ENCODE data around the gene PDE10A.
"Not testable (repeated sequence)": the region's sequence is repeated elsewhere in the genome, so short reads cannot be mapped to it uniquely, and the experiment has no call there.

The PDE10A gene

DNA sequence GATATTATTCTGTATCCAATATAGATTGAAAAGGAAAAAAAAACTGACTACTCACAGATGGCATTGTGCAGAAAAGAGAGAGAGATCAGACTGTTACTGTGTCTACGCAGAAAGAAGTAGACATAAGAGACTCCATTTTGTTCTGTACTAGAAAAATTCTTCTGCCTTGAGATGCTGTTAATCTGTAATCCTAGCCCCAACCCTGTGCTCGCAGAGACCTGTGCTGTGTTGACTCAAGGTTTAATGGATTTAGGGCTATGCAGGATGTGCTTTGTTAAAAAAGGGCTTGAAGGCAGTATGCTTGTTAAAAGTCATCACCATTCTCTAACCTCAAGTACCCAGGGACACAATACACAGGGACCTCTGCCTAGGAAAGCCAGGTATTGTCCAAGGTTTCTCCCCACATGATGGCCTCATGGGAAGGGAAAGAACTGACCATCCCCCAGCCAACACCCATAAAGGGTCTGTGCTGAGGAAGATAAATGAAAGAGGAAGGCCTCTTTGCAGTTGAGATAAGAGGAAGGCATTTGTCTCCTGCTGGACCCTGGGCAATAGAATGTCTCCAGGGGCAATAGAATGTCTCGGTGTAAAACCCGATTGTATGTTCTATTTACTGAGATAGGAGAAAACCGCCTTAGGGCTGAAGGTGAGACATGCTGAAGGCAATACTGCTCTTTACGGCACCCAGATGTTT is 162.7 kb downstream of the PDE10A start:
- H3K4ac ChIP-seq (ENCODE audit: low read depth in 1 of 2, low read length in 2 of 2); H3K4me1 ChIP-seq (ENCODE audit: control insufficient read depth, insufficient read depth, low read depth, low read length); H3K36me3 ChIP-seq (ENCODE audit: control insufficient read depth in 1 of 2, insufficient read depth in 2 of 2, low read depth in 1 of 2, low read length in 2 of 2); H2BK5ac ChIP-seq (ENCODE audit: low read depth, low read length, poor library complexity, severe bottlenecking); H3K18ac ChIP-seq (ENCODE audit: low read depth in 1 of 2, low read length in 2 of 2); H4K91ac ChIP-seq (ENCODE audit: low read length); H3K9me3 ChIP-seq (ENCODE audit: control insufficient read depth, low read length); H3K27ac ChIP-seq (ENCODE audit: low read length, poor library complexity, severe bottlenecking); DNase-seq; H2BK15ac ChIP-seq (ENCODE audit: low read depth, poor library complexity, severe bottlenecking); H4K8ac ChIP-seq (ENCODE audit: low read length); H2BK12ac ChIP-seq (ENCODE audit: low read length in 2 of 2); H2BK120ac ChIP-seq (ENCODE audit: low read depth, low read length); H3K23ac ChIP-seq (ENCODE audit: low read length in 2 of 2); H3K9ac ChIP-seq (ENCODE audit: low read length); H3K14ac ChIP-seq (ENCODE audit: low read length in 2 of 2); H2AFZ ChIP-seq (ENCODE audit: low read depth, low read length); H3K4me2 ChIP-seq (ENCODE audit: low read length, poor library complexity, severe bottlenecking); H3K4me3 ChIP-seq (ENCODE audit: insufficient read depth in 1 of 2, low read depth in 1 of 2, low read length in 2 of 2); H3K27me3 ChIP-seq (ENCODE audit: control insufficient read depth in 1 of 2, insufficient read depth in 1 of 2, low read length in 2 of 2): not testable (repeated sequence)
- Histone ChIP-seq H3K79me1 (replicated peaks; ENCODE audit: low read length, poor library complexity, severe bottlenecking) (peaks cover 22% of the 10 kb centered on the region), H2AK5ac (ENCODE audit: low read length, severe bottlenecking) (peak overlapping the region; percentile 85)
- 100% methylated on average over 5 of the region's 6 CpGs for WGBS

DNA sequence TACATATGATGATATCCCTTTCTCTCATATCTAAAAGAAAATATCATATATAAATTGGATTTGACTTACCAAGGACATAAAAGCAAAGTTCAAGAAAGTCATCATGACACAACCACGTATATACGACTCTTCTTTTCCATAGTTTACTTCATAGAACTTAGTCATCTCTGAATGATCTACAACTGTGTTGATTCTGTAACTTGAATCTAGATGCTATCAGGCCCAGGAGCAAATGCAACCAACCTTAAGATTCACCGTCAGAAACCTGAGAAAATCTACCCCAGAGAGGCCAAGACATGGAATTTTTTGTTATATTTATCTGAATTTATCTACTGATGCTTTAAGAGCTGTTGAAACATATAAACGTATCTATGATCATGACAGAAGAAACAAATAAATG is 165.6 kb downstream of the PDE10A start:
- no peak overlapping the region for H2AFZ ChIP-seq (ENCODE audit: low read depth, low read length)
- no peak overlapping the region for H3K9ac ChIP-seq (ENCODE audit: low read length)
- no peak overlapping the region for H3K23ac ChIP-seq (ENCODE audit: low read length in 2 of 2)
- no peaks in the 10 kb centered on the region for H3K36me3 ChIP-seq (ENCODE audit: control insufficient read depth in 1 of 2, insufficient read depth in 2 of 2, low read depth in 1 of 2, low read length in 2 of 2)
- no peak overlapping the region for H3K14ac ChIP-seq (ENCODE audit: low read length in 2 of 2)
- no peak overlapping the region for H3K18ac ChIP-seq (ENCODE audit: low read depth in 1 of 2, low read length in 2 of 2)
- DNase-seq: no peak
- H2BK12ac ChIP-seq (ENCODE audit: low read length in 2 of 2): no peak overlapping the region
- H3K4me1 ChIP-seq (ENCODE audit: control insufficient read depth, insufficient read depth, low read depth, low read length): peaks cover 3% of the 10 kb centered on the region
- no peaks in the 10 kb centered on the region for H3K9me3 ChIP-seq (ENCODE audit: control insufficient read depth, low read length)
- H3K4ac ChIP-seq (ENCODE audit: low read depth in 1 of 2, low read length in 2 of 2): no peak overlapping the region
- no peak overlapping the region for H4K8ac ChIP-seq (ENCODE audit: low read length)
- H3K27ac ChIP-seq (ENCODE audit: low read length, poor library complexity, severe bottlenecking): no peak overlapping the region
- H2BK15ac ChIP-seq (ENCODE audit: low read depth, poor library complexity, severe bottlenecking): no peak overlapping the region
- peaks cover 18% of the 10 kb centered on the region for H3K79me1 ChIP-seq (replicated peaks; ENCODE audit: low read length, poor library complexity, severe bottlenecking)
- H3K4me2 ChIP-seq (ENCODE audit: low read length, poor library complexity, severe bottlenecking): no peak overlapping the region
- no peak overlapping the region for H3K4me3 ChIP-seq (ENCODE audit: insufficient read depth in 1 of 2, low read depth in 1 of 2, low read length in 2 of 2)
- no peak overlapping the region for H2BK120ac ChIP-seq (ENCODE audit: low read depth, low read length)
- no peak overlapping the region for H4K91ac ChIP-seq (ENCODE audit: low read length)
- WGBS: 81% methylated on average over 2 of the region's 4 CpGs
- H2BK5ac ChIP-seq (ENCODE audit: low read depth, low read length, poor library complexity, severe bottlenecking): no peak overlapping the region
- H3K27me3 ChIP-seq (ENCODE audit: control insufficient read depth in 1 of 2, insufficient read depth in 1 of 2, low read length in 2 of 2): no peaks in the 10 kb centered on the region
- H2AK5ac ChIP-seq (ENCODE audit: low read length, severe bottlenecking): no peak overlapping the region

DNA sequence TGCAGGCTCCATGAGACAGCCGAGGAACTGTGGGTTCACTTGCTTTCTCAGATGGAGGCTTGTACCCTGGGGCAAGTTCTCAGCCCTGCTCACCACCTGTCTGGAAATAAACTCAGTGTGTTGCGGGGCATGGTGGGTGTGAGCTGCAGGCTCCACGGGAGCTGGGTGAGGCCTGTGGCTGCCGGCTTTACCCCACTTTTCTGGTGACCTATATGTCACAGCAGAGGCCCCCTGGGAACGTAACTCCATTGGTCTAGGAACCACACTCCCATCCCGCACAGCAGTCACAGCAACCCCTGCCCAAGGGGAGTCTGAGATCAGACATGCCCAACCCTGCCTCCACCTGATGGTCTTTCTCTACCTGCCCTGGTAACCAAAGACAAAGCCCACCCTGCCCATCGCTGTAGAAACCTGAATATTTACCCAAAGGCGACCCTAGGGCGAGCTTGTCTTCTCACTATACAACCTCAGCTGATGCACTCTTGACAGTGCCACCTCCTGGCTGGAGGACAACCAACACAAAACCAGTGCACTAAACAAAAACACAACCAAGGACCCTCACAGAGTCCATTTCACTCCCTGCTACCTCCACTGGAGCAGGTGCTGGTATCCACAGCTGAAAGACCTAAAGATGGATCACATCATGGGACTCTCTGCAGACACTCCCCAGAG is 174.3 kb downstream of the PDE10A start:
- Histone ChIP-seq H3K4me1 (ENCODE audit: control insufficient read depth, insufficient read depth, low read depth, low read length) (peaks cover 4% of the 10 kb centered on the region), H3K23ac (ENCODE audit: low read length in 2 of 2) (no peak overlapping the region), H3K9me3 (ENCODE audit: control insufficient read depth, low read length) (no peaks in the 10 kb centered on the region), H3K9ac (ENCODE audit: low read length) (no peak overlapping the region), H3K27me3 (ENCODE audit: control insufficient read depth in 1 of 2, insufficient read depth in 1 of 2, low read length in 2 of 2) (no peaks in the 10 kb centered on the region), H2BK5ac (ENCODE audit: low read depth, low read length, poor library complexity, severe bottlenecking) (no peak overlapping the region), H3K4ac (ENCODE audit: low read depth in 1 of 2, low read length in 2 of 2) (no peak overlapping the region), H2AFZ (ENCODE audit: low read depth, low read length) (no peak overlapping the region), H4K8ac (ENCODE audit: low read length) (no peak overlapping the region), H3K18ac (ENCODE audit: low read depth in 1 of 2, low read length in 2 of 2) (no peak overlapping the region), H3K4me2 (ENCODE audit: low read length, poor library complexity, severe bottlenecking) (no peak overlapping the region), H3K4me3 (ENCODE audit: insufficient read depth in 1 of 2, low read depth in 1 of 2, low read length in 2 of 2) (no peak overlapping the region), H2BK12ac (ENCODE audit: low read length in 2 of 2) (no peak overlapping the region), H3K14ac (ENCODE audit: low read length in 2 of 2) (no peak overlapping the region), H4K91ac (ENCODE audit: low read length) (no peak overlapping the region), H3K36me3 (ENCODE audit: control insufficient read depth in 1 of 2, insufficient read depth in 2 of 2, low read depth in 1 of 2, low read length in 2 of 2) (no peaks in the 10 kb centered on the region), H3K27ac (ENCODE audit: low read length, poor library complexity, severe bottlenecking) (no peak overlapping the region), H2BK120ac (ENCODE audit: low read depth, low read length) (no peak overlapping the region), H3K79me1 (replicated peaks; ENCODE audit: low read length, poor library complexity, severe bottlenecking) (peaks cover 19% of the 10 kb centered on the region), H2BK15ac (ENCODE audit: low read depth, poor library complexity, severe bottlenecking) (no peak overlapping the region), H2AK5ac (ENCODE audit: low read length, severe bottlenecking) (no peak overlapping the region)
- WGBS: 85% methylated on average over 9 of the region's 9 CpGs
- DNase-seq: no peak

DNA sequence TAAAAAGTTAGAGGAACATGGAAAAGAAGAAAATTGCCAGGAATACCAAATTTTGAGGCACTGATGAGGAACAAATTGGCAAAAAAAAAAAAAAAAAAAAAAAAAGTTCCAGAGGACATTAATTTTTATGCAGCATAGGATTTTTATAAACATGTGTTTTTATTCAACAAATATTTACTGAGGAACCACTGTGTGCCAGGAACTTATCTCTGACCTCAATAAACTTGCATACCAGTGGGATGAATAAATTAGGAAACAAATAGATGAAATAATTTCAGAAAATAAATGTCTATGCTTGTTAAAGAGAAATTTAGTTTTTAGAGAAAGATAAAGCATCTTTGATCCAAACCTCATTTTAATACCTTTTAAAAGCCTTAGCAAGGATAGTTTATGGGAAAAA is 175.1 kb downstream of the PDE10A start:
- no peak overlapping the region for H2AK5ac ChIP-seq (ENCODE audit: low read length, severe bottlenecking)
- H2BK120ac ChIP-seq (ENCODE audit: low read depth, low read length): no peak overlapping the region
- H3K23ac ChIP-seq (ENCODE audit: low read length in 2 of 2): no peak overlapping the region
- DNase-seq: no peak
- no peak overlapping the region for H2BK5ac ChIP-seq (ENCODE audit: low read depth, low read length, poor library complexity, severe bottlenecking)
- no peak overlapping the region for H3K27ac ChIP-seq (ENCODE audit: low read length, poor library complexity, severe bottlenecking)
- H3K4me2 ChIP-seq (ENCODE audit: low read length, poor library complexity, severe bottlenecking): no peak overlapping the region
- no peak overlapping the region for H3K14ac ChIP-seq (ENCODE audit: low read length in 2 of 2)
- no peak overlapping the region for H4K8ac ChIP-seq (ENCODE audit: low read length)
- peaks cover 4% of the 10 kb centered on the region for H3K4me1 ChIP-seq (ENCODE audit: control insufficient read depth, insufficient read depth, low read depth, low read length)
- H2BK15ac ChIP-seq (ENCODE audit: low read depth, poor library complexity, severe bottlenecking): no peak overlapping the region
- H2AFZ ChIP-seq (ENCODE audit: low read depth, low read length): no peak overlapping the region
- peaks cover 18% of the 10 kb centered on the region for H3K79me1 ChIP-seq (replicated peaks; ENCODE audit: low read length, poor library complexity, severe bottlenecking)
- H3K4ac ChIP-seq (ENCODE audit: low read depth in 1 of 2, low read length in 2 of 2): no peak overlapping the region
- no peak overlapping the region for H2BK12ac ChIP-seq (ENCODE audit: low read length in 2 of 2)
- no peak overlapping the region for H3K18ac ChIP-seq (ENCODE audit: low read depth in 1 of 2, low read length in 2 of 2)
- no peak overlapping the region for H3K4me3 ChIP-seq (ENCODE audit: insufficient read depth in 1 of 2, low read depth in 1 of 2, low read length in 2 of 2)
- no peaks in the 10 kb centered on the region for H3K36me3 ChIP-seq (ENCODE audit: control insufficient read depth in 1 of 2, insufficient read depth in 2 of 2, low read depth in 1 of 2, low read length in 2 of 2)
- no peak overlapping the region for H3K9ac ChIP-seq (ENCODE audit: low read length)
- H3K27me3 ChIP-seq (ENCODE audit: control insufficient read depth in 1 of 2, insufficient read depth in 1 of 2, low read length in 2 of 2): no peaks in the 10 kb centered on the region
- H3K9me3 ChIP-seq (ENCODE audit: control insufficient read depth, low read length): no peaks in the 10 kb centered on the region
- no peak overlapping the region for H4K91ac ChIP-seq (ENCODE audit: low read length)
